HG03095 (cell line): Measurements from ENCODE around the gene KRT2.

Experiments used
- ATAC-seq: cut with Tn5 transposase; IDR thresholded peaks from one replicate; pipeline ENCODE4 v1.9.1; 2021; ENCODE audit warnings: moderate library complexity; ENCODE audit not compliant: unreplicated experiment

Gene KRT2

GRCh38 chr12:52667509-52667908, 15.5 kb upstream of the KRT2 start:
- no peak for ATAC-seq

- no peak for ATAC-seq
These were observed 14.5 kb upstream of the KRT2 start for GRCh38 chr12:52666471-52666870.

GRCh38 chr12:52663420-52663819, 11.4 kb upstream of the KRT2 start:
- no peak for ATAC-seq

GRCh38 chr12:52662918-52663229, 10.9 kb upstream of the KRT2 start:
- ATAC-seq, result no peak

GRCh38 chr12:52662093-52662917, 10.3 kb upstream of the KRT2 start:
- ATAC-seq, result no peak

GRCh38 chr12:52661668-52662067, 9.7 kb upstream of the KRT2 start:
- no peak for ATAC-seq

GRCh38 chr12:52660934-52661499, 9.0 kb upstream of the KRT2 start:
- no peak for ATAC-seq

- no peak for ATAC-seq
These were observed 7.9 kb upstream of the KRT2 start for GRCh38 chr12:52659951-52660350.

GRCh38 chr12:52659395-52659794, 7.4 kb upstream of the KRT2 start:
- ATAC-seq, result no peak

GRCh38 chr12:52658196-52658595, 6.2 kb upstream of the KRT2 start:
- no peak for ATAC-seq

- ATAC-seq, result no peak
These were observed 5.4 kb upstream of the KRT2 start for GRCh38 chr12:52657250-52657902.

GRCh38 chr12:52656616-52657015, 4.6 kb upstream of the KRT2 start:
- ATAC-seq, result no peak

GRCh38 chr12:52655720-52656124, 3.7 kb upstream of the KRT2 start:
- ATAC-seq, result no peak

- ATAC-seq, result no peak
These were observed 3.2 kb upstream of the KRT2 start for GRCh38 chr12:52655251-52655650.

GRCh38 chr12:52650520-52651081, 1.4 kb downstream of the KRT2 start:
- ATAC-seq, result no peak

- no peak for ATAC-seq
These were observed 2.9 kb downstream of the KRT2 start for GRCh38 chr12:52649066-52649465.

GRCh38 chr12:52648012-52648550, 3.9 kb downstream of the KRT2 start:
- ATAC-seq, result no peak

- ATAC-seq, result no peak
These were observed 4.4 kb downstream of the KRT2 start for GRCh38 chr12:52647601-52648000.

- ATAC-seq, result no peak
These were observed 5.4 kb downstream of the KRT2 start for GRCh38 chr12:52646613-52647012.

GRCh38 chr12:52645982-52646381, 6.0 kb downstream of the KRT2 start:
- ATAC-seq, result no peak

GRCh38 chr12:52645120-52645761, 6.8 kb downstream of the KRT2 start:
- no peak for ATAC-seq
